B cell (primary cell): ENCODE measurements around the gene GON4L. TPM values are rescaled to one million over a fixed set of nuclear protein-coding genes. Genes with fewer than 3 reads are reported as not detected.

Experiments used
- ATAC-seq: fragments of 200-7000 bp; cut with Tn5 transposase; one replicate; pipeline ENCODE4 v1.10.0; 2021; ENCODE audit warnings: low read depth, mild to moderate bottlenecking, moderate number of reproducible peaks, moderate library complexity
- CTCF ChIA-PET: fragments of 350-600 bp; sonication (Branson Sonifier 250); formaldehyde crosslinking; loops from one replicate; lab custom pipeline; 2021; ENCODE audit warnings: antibody characterized with exemption, inconsistent platforms; lab: Charles Lee
- POLR2A ChIA-PET: fragments of 350-600 bp; sonication (Branson Sonifier 250); formaldehyde crosslinking; loops from one replicate; lab custom pipeline; 2021; ENCODE audit warnings: antibody characterized with exemption; lab: Charles Lee
- DNase-seq: peaks from one replicate; pipeline ENCODE4 v3.0.0; 2013
- H2AFZ ChIP-seq: 2 replicates; pipeline ENCODE4 v1.6.1; 2012; ENCODE audit warnings: mild to moderate bottlenecking, low read depth, low read length; ENCODE audit not compliant: insufficient read depth, poor library complexity, severe bottlenecking
- H3K27ac ChIP-seq, 2 donors: 1 replicate in 1 of 2; 2 replicates in 1 of 2; pipeline ENCODE4 v1.5.1; 2012 to 2013; ENCODE audit warnings: low read length in 2 of 2, mild to moderate bottlenecking in 2 of 2, moderate library complexity in 1 of 2
- H3K27me3 ChIP-seq, 4 experiments: fragments of 200-600 bp in 1 of 4; sonication (generic) in 1 of 4; replicated peaks in 1 of 4; 1 replicate in 2 of 4; 2 replicates in 2 of 4; pipeline versions ENCODE4 v1.6.1 to v1.7.0; 2013 to 2016; ENCODE audit warnings: low read length in 3 of 4, mild to moderate bottlenecking in 2 of 4, mixed read lengths in 1 of 4, moderate library complexity in 1 of 4; ENCODE audit not compliant: insufficient read depth in 4 of 4, control insufficient read depth in 3 of 4; ENCODE audit errors: control extremely low read depth in 1 of 4
- H3K36me3 ChIP-seq, 2 experiments: replicated peaks in 1 of 2; 1 replicate in 1 of 2; 2 replicates in 1 of 2; pipeline versions ENCODE4 v1.6.1 to v1.7.1; 2013; ENCODE audit warnings: low read length in 1 of 2; ENCODE audit not compliant: insufficient read depth in 2 of 2, control insufficient read depth in 1 of 2; ENCODE audit errors: control extremely low read depth in 1 of 2, extremely low read depth in 1 of 2
- H3K4me1 ChIP-seq, 2 donors: fragments of 200-600 bp in 1 of 2; sonication (generic) in 1 of 2; 1 replicate in 1 of 2; 2 replicates in 1 of 2; pipeline versions ENCODE4 v1.5.1 to v1.6.1; 2013 to 2017; ENCODE audit warnings: low read length in 2 of 2; ENCODE audit not compliant: control insufficient read depth in 2 of 2, insufficient read depth in 2 of 2
- H3K4me2 ChIP-seq: replicated peaks from 2 replicates; pipeline ENCODE3; 2012; ENCODE audit warnings: mild to moderate bottlenecking, low read depth, low read length; ENCODE audit not compliant: poor library complexity, severe bottlenecking
- H3K4me3 ChIP-seq, 5 experiments: fragments of 200-600 bp in 1 of 5; sonication (generic) in 1 of 5; 1 replicate in 3 of 5; 2 replicates in 2 of 5; pipeline versions ENCODE4 v1.5.1 to v1.7.0; 2011 to 2016; ENCODE audit warnings: low read length in 4 of 5, mild to moderate bottlenecking in 4 of 5, low read depth in 2 of 5, control low read depth in 1 of 5, moderate library complexity in 1 of 5; ENCODE audit not compliant: insufficient read depth in 1 of 5; ENCODE audit errors: control extremely low read depth in 1 of 5, extremely low read depth in 1 of 5
- H3K79me2 ChIP-seq: fragments of 200-600 bp; sonication (generic); one replicate; pipeline ENCODE4 v1.6.0; 2016; ENCODE audit warnings: low read length; ENCODE audit not compliant: control insufficient read depth, insufficient read depth
- H3K9ac ChIP-seq: fragments of 200-600 bp; sonication (generic); 2 replicates; pipeline ENCODE4 v1.6.1; 2017; ENCODE audit warnings: mild to moderate bottlenecking, low read length, moderate library complexity
- H3K9me3 ChIP-seq, 3 donors: one replicate each; pipeline versions ENCODE4 v1.6.1 to v1.7.1; 2013; ENCODE audit warnings: low read length in 2 of 3; ENCODE audit not compliant: control insufficient read depth in 2 of 3, insufficient read depth in 1 of 3; ENCODE audit errors: control extremely low read depth in 1 of 3
- H4K20me1 ChIP-seq: 2 replicates; pipeline ENCODE4 v1.6.0; 2012; ENCODE audit warnings: mild to moderate bottlenecking, low read length; ENCODE audit not compliant: insufficient read depth, control insufficient read depth, poor library complexity, severe bottlenecking
- H3K27ac Mint-ChIP-seq: one replicate; pipeline ENCODE4 v1.8.0; 2021; ENCODE audit warnings: mixed read lengths
- H3K27me3 Mint-ChIP-seq: one replicate; pipeline ENCODE4 v1.8.0; 2021; ENCODE audit warnings: mixed read lengths
- H3K4me1 Mint-ChIP-seq: one replicate; pipeline ENCODE4 v1.8.0; 2021; ENCODE audit warnings: mixed read lengths
- H3K4me3 Mint-ChIP-seq: one replicate; pipeline ENCODE4 v1.8.0; 2021; ENCODE audit warnings: mixed read lengths
- H3K9me3 Mint-ChIP-seq: one replicate; pipeline ENCODE4 v1.8.0; 2022; ENCODE audit warnings: mixed read lengths; ENCODE audit not compliant: insufficient read depth
- EZH2 ChIP-seq: IDR thresholded peaks from 2 replicates; pipeline ENCODE4 v1.6.1; 2012; ENCODE audit warnings: borderline replicate concordance, low read depth, mild to moderate bottlenecking, moderate library complexity, low read length; ENCODE audit not compliant: insufficient read depth, poor library complexity, severe bottlenecking
- WGBS: methylation state at CpG from one replicate; pipeline ENCODE4 v1.1.5; 2013; ENCODE audit warnings: missing lambda C conversion rate; ENCODE audit not compliant: insufficient coverage; 5-methylcytosine and 5-hydroxymethylcytosine counted together
- intact Hi-C: fragments of 100-400 bp; cut with micrococcal nuclease; formaldehyde crosslinking; loops from one replicate; pipeline ENCODE4 v1.10.0; 2022
- polyA plus RNA-seq: library from polyadenylated mRNA; depleted of rRNA; stranded (reverse); fragments of >200 nt; gene quantifications from 2 replicates; pipeline ENCODE4 v1.2.3, GENCODE V29; 2012
- total RNA-seq, 2 donors: library from RNA; stranded (reverse); fragments of 120-200 nt in 1 of 2; gene quantifications; 1 replicate in 1 of 2; 2 replicates in 1 of 2; pipeline versions ENCODE4 v1.2.3 to v1.2.4, GENCODE V29; 2013 to 2022
- TF ChIP-seq, protein P1 (sequence below): fragments of 200-600 bp; IDR thresholded peaks from one replicate; pipeline ENCODE4 v1.8.0; 2022; ENCODE audit warnings: antibody characterized with exemption, mild to moderate bottlenecking

Gene GON4L
- total and polyA plus RNA-seq, 2 donors (not counting 1 experiment from before 2014, with no cell fraction given) = 54.4 to 127 TPM

DNA sequence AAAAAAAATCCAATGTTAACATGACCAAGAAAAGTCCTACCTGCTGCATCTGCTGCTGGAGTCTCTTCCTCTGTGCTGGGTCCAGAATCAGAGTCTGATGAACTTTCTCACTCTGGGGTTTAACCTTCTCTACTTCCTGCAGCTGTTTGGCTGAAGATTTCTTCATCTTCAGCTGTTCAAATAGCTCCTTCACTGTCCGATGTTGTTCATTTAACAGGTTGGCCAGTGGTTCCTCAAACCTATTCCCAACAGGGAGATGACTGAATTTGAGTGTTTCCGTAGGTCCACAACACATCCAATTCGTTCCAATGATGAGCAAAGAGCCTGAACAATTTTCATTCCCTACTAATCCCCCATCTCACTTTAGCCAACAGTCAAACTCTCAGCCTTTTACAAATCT, 79.4 kb downstream of the GON4L start:
- H3K36me3 ChIP-seq = peaks cover 17 to 50% of the 10 kb centered on the region in 2 experiments
- no peak overlapping the region for H3K27ac Mint-ChIP-seq
- no peaks in the 10 kb centered on the region for H3K9me3 Mint-ChIP-seq
- no peaks in the 10 kb centered on the region for H3K27me3 Mint-ChIP-seq
- 100% methylated on average over 3 of the region's 3 CpGs for WGBS
- H2AFZ ChIP-seq = no peak overlapping the region
- DNase-seq (no peak), ATAC-seq (no peak)
- H3K4me3 ChIP-seq = no peak overlapping the region
- H3K9me3 ChIP-seq = no peaks in the 10 kb centered on the region
- no peaks in the 10 kb centered on the region for H3K79me2 ChIP-seq
- no peak overlapping the region for H3K27ac ChIP-seq
- H3K27me3 ChIP-seq = no peaks in the 10 kb centered on the region
- intact Hi-C loops = no loop called here
- H4K20me1 ChIP-seq = no peaks in the 10 kb centered on the region
- TF ChIP-seq, protein P1, sequence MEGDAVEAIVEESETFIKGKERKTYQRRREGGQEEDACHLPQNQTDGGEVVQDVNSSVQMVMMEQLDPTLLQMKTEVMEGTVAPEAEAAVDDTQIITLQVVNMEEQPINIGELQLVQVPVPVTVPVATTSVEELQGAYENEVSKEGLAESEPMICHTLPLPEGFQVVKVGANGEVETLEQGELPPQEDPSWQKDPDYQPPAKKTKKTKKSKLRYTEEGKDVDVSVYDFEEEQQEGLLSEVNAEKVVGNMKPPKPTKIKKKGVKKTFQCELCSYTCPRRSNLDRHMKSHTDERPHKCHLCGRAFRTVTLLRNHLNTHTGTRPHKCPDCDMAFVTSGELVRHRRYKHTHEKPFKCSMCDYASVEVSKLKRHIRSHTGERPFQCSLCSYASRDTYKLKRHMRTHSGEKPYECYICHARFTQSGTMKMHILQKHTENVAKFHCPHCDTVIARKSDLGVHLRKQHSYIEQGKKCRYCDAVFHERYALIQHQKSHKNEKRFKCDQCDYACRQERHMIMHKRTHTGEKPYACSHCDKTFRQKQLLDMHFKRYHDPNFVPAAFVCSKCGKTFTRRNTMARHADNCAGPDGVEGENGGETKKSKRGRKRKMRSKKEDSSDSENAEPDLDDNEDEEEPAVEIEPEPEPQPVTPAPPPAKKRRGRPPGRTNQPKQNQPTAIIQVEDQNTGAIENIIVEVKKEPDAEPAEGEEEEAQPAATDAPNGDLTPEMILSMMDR = no peak
- no peak for TF ChIP-seq EZH2
- ChIA-PET CTCF (no interaction called here), POLR2A (no interaction called here)
- no peaks in the 10 kb centered on the region for H3K4me1 ChIP-seq
- no peak overlapping the region for H3K4me2 ChIP-seq
- no peak overlapping the region for H3K4me3 Mint-ChIP-seq
- no peak overlapping the region for H3K9ac ChIP-seq
- H3K4me1 Mint-ChIP-seq = peaks cover 7% of the 10 kb centered on the region

DNA sequence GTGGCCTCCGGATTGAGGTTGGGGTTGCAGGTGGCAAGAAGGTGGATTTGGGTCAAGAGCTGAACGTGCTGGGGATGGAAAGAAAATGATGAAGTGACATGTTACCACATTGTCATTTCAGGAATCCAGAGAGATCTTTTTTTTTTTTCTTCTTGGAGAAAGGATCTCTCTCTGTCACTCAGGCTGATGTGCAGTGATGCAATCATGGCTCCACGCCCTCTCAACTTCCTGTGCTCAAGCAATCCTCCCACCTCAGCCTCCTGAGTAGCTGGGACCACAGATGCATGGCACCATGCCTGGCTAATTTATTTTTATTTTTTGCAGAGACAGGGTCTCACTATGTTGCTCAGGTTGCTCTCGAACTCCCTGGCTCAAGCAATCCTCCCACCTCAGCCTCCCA, 80.6 kb downstream of the GON4L start:
- peaks cover 17 to 52% of the 10 kb centered on the region in 2 experiments for H3K36me3 ChIP-seq
- no peaks in the 10 kb centered on the region for H3K9me3 ChIP-seq
- no peaks in the 10 kb centered on the region for H3K4me1 ChIP-seq
- intact Hi-C loops = no loop called here
- no peak overlapping the region for H3K27ac Mint-ChIP-seq
- no peaks in the 10 kb centered on the region for H3K9me3 Mint-ChIP-seq
- POLR2A ChIA-PET = no interaction called here
- H3K4me3 Mint-ChIP-seq = no peak overlapping the region
- TF ChIP-seq EZH2 = no peak
- TF ChIP-seq, protein P1 = no peak
- ATAC-seq (no peak), DNase-seq (no peak)
- H3K79me2 ChIP-seq = no peaks in the 10 kb centered on the region
- no peaks in the 10 kb centered on the region for H4K20me1 ChIP-seq
- H3K4me2 ChIP-seq = no peak overlapping the region
- no peaks in the 10 kb centered on the region for H3K27me3 Mint-ChIP-seq
- H3K27ac ChIP-seq = no peak overlapping the region
- H3K27me3 ChIP-seq = no peaks in the 10 kb centered on the region
- WGBS = 100% methylated on average over 2 of the region's 4 CpGs
- no peak overlapping the region for H2AFZ ChIP-seq
- H3K4me3 ChIP-seq = no peak overlapping the region
- H3K9ac ChIP-seq = no peak overlapping the region
- peaks cover 7% of the 10 kb centered on the region for H3K4me1 Mint-ChIP-seq
- CTCF ChIA-PET = interaction anchor here (0.7 kb wide), 1 partner anchor 669 kb away, joined by 3 read pairs; no protein-coding TSS in a partner anchor
